HEK293T (cell line): Measurements from ENCODE around the gene ZNF780B.

Source experiments
- CTCF ChIA-PET: fragments of 350-600 bp; formaldehyde crosslinking; extraction: SDS; loops from one replicate; lab custom pipeline; 2021; ENCODE audit warnings: antibody characterized with exemption, inconsistent platforms; lab: Yijun Ruan, JAX
- POLR2A ChIA-PET: fragments of 350-600 bp; formaldehyde crosslinking; extraction: SDS; loops from one replicate; lab custom pipeline; 2020; ENCODE audit warnings: antibody characterized with exemption, inconsistent platforms; lab: Yijun Ruan, JAX
- DNase-seq: peaks from one replicate; pipeline ENCODE4 v3.0.0; 2012; ENCODE audit warnings: mixed read lengths; ENCODE audit errors: extremely low spot score
- ARNT ChIP-seq: fragments of 450-650 bp; IDR thresholded peaks from 2 replicates; pipeline ENCODE4 v1.6.1; 2017; ENCODE audit warnings: mild to moderate bottlenecking
- BHLHE40 ChIP-seq: fragments of 450-650 bp; IDR thresholded peaks from 2 replicates; pipeline ENCODE4 v1.6.1; 2016; ENCODE audit warnings: mild to moderate bottlenecking, moderate library complexity, borderline replicate concordance
- CTBP1 ChIP-seq: fragments of 450-650 bp; IDR thresholded peaks from 2 replicates; pipeline ENCODE4 v1.6.1; 2016; ENCODE audit warnings: borderline replicate concordance
- ELF4 ChIP-seq: fragments of 450-650 bp; IDR thresholded peaks from 2 replicates; pipeline ENCODE4 v1.6.1; 2017; ENCODE audit warnings: antibody characterized with exemption
- FOXA1 ChIP-seq: fragments of 450-650 bp; IDR thresholded peaks from 2 replicates; pipeline ENCODE4 v1.6.1; 2016; ENCODE audit warnings: mild to moderate bottlenecking
- FOXK2 ChIP-seq: fragments of 450-650 bp; IDR thresholded peaks from 2 replicates; pipeline ENCODE4 v1.6.1; 2016; ENCODE audit warnings: mild to moderate bottlenecking
- FOXM1 ChIP-seq: fragments of 450-650 bp; IDR thresholded peaks from 2 replicates; pipeline ENCODE4 v1.6.1; 2017; ENCODE audit warnings: mild to moderate bottlenecking, borderline replicate concordance
- HDGF ChIP-seq: fragments of 450-650 bp; IDR thresholded peaks from 2 replicates; pipeline ENCODE4 v1.6.1; 2017; ENCODE audit warnings: antibody characterized with exemption, borderline replicate concordance
- L3MBTL2 ChIP-seq: fragments of 450-650 bp; conservative IDR thresholded peaks from 2 replicates; pipeline ENCODE4 v1.6.1; 2016; ENCODE audit warnings: mild to moderate bottlenecking
- LEF1 ChIP-seq: fragments of 450-650 bp; IDR thresholded peaks from 2 replicates; pipeline ENCODE4 v1.6.1; 2017; ENCODE audit warnings: mild to moderate bottlenecking, borderline replicate concordance
- NFRKB ChIP-seq: fragments of 450-650 bp; IDR thresholded peaks from 2 replicates; pipeline ENCODE4 v1.6.1; 2016; ENCODE audit warnings: mild to moderate bottlenecking, moderate library complexity
- SP1 ChIP-seq: fragments of 450-650 bp; IDR thresholded peaks from 2 replicates; pipeline ENCODE4 v1.6.1; 2017
- SUZ12 ChIP-seq: fragments of 450-650 bp; IDR thresholded peaks from 2 replicates; pipeline ENCODE4 v1.6.1; 2016; ENCODE audit warnings: mild to moderate bottlenecking
- TARDBP ChIP-seq: fragments of 450-650 bp; IDR thresholded peaks from 2 replicates; pipeline ENCODE4 v1.6.1; 2016
- ZNF384 ChIP-seq: fragments of 450-650 bp; IDR thresholded peaks from 2 replicates; pipeline ENCODE4 v1.6.1; 2016
- TF ChIP-seq, protein P1 (sequence below): fragments of 450-650 bp; IDR thresholded peaks from 2 replicates; pipeline ENCODE4 v1.6.1; 2016

Gene ZNF780B

DNA sequence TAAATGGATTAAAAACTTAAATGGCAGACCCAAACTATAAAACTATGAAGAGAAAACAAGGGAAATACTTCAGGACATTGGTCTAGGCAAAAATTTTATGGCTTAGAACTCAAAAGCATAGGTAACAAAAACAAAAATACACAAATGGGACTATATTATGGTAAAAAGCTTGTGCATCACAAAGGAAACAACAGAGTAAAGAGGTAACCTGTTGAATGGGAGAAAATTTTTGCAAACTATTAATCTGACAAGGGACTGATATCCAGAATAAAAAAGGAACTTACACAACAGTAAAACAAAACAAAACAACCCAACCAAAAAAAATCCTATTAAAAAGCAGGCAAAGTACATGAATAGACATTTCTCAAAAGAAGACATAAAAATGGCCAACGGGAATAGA, 68.4 kb downstream of the ZNF780B start:
- CTCF ChIA-PET = no interaction called here
- no peak for TF ChIP-seq CTBP1
- TF ChIP-seq, protein P1, sequence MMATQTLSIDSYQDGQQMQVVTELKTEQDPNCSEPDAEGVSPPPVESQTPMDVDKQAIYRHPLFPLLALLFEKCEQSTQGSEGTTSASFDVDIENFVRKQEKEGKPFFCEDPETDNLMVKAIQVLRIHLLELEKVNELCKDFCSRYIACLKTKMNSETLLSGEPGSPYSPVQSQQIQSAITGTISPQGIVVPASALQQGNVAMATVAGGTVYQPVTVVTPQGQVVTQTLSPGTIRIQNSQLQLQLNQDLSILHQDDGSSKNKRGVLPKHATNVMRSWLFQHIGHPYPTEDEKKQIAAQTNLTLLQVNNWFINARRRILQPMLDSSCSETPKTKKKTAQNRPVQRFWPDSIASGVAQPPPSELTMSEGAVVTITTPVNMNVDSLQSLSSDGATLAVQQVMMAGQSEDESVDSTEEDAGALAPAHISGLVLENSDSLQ = no peak
- TF ChIP-seq LEF1 = no peak
- TF ChIP-seq SP1 = no peak
- TF ChIP-seq FOXK2 = no peak
- TF ChIP-seq BHLHE40 = no peak
- TF ChIP-seq TARDBP = no peak
- no peak for TF ChIP-seq NFRKB
- no peak for TF ChIP-seq FOXM1
- DNase-seq = no peak

DNA sequence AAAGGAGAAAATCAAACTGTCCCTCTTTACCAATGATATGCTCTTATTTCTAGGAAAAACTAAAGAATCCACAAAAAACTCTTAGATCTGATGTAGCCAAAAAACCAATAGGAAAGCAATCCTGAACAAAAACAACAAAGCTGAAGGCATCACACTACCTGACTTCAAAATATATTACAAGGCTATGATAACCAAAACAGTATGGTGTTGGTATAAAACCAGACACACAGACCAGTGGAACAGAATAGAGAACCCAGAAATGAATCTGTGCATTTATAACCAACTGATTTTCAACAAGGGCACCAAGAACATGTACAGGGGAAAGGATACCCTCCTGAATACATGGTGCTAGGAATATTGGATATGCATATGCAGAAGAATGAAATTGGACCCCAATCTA, 68.9 kb downstream of the ZNF780B start:
- no peak for TF ChIP-seq ARNT
- TF ChIP-seq FOXM1 = no peak
- TF ChIP-seq CTBP1 = no peak
- TF ChIP-seq LEF1 = no peak
- TF ChIP-seq FOXK2 = no peak
- TF ChIP-seq SUZ12 = no peak
- no peak for TF ChIP-seq NFRKB
- TF ChIP-seq TARDBP = no peak
- no peak for TF ChIP-seq HDGF
- TF ChIP-seq L3MBTL2 = no peak
- no peak for TF ChIP-seq SP1
- TF ChIP-seq, protein P1 = no peak
- no peak for TF ChIP-seq FOXA1
- TF ChIP-seq BHLHE40 = no peak
- no peak for TF ChIP-seq ELF4
- no peak for TF ChIP-seq ZNF384
- POLR2A ChIA-PET = interaction anchor here (1.4 kb wide), 1 partner anchor 10 kb away, joined by 3 read pairs; the partner anchor contains the start of gene ZNF546
- CTCF ChIA-PET = no interaction called here
- no peak for DNase-seq

More for the DNA sequence above, 68.4 kb downstream of the ZNF780B start:
- POLR2A ChIA-PET = interaction anchor here (1.4 kb wide), 1 partner anchor 9 kb away, joined by 3 read pairs; the partner anchor contains the start of gene ZNF546

DNA sequence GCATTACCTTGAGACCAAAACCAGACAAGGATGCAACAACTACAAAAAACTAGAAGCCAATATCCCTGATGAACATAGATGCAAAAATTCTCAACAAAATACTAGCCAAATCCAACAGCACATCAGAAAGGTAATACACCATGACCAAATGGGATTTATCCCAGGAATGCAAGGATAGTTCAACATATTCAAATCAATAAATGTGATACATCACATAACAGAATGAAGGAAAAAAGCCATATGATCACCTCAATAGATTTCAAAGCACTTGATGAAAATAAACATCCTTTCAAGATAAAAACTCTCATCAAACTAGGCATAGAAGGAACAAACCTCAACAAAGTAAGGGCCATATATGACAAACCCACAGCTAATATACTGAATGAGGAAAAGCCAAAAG, 69.4 kb downstream of the ZNF780B start:
- DNase-seq = no peak

DNA sequence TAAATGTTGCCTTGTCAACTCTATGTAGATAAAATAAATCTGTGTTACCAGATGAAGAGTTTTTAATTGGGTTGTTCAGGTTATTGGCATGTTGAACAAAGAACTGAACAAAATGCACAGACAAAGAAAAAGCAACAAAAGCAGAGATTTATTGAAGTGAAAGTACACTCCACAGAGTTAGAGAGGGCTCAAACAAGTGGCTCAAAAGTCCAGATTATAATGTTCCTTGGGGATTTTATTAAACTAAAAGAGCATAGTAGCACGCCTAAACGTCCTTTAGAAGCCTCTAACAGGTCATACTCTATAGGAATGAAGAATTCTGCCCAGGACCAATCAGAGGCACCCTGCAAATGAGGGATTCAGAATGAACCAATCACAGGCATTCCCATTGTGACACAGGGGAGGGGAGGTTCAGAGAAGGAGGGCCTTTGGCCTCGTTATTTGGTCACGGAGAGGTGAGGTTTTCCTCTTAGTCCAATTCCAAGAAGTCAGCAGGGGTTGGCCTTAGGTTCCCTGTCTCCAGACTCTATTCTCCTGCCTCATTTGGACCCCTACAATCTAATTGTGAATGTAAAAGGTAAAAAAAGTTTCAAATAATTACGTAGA, 72.2 kb downstream of the ZNF780B start:
- CTCF ChIA-PET = no interaction called here

More for the DNA sequence above, 69.4 kb downstream of the ZNF780B start:
- ChIA-PET POLR2A (interaction anchor here (0.7 to 1.7 kb wide), 3 partner anchors 10 to 16 kb away, joined by 3 to 5 read pairs (median 3); partner anchors contain the start of genes PSMC4 and ZNF546), CTCF (no interaction called here)
- no peak for TF ChIP-seq SP1
- no peak for TF ChIP-seq L3MBTL2
- TF ChIP-seq LEF1 = no peak
- TF ChIP-seq ZNF384 = no peak
- TF ChIP-seq ARNT = no peak

DNA sequence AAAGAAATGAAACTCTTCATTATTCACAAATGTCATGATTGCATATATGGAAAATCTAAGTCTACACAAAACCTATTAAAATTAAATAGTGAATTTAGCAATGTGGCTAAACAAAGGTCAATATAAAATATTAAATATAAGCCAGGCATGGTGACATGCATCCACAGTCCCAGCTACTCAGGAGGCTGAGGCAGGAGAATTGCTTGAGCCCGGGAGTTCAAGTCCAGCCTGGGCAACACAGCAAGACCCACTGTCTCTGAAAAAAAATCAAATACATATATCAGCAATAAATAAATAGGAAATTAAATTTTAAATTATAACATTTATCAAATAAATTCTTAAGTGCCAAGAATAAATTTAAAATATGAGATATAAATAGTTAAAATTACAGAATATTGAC, 73.1 kb downstream of the ZNF780B start:
- ChIA-PET POLR2A (no interaction called here), CTCF (no interaction called here)
- no peak for DNase-seq
- TF ChIP-seq, protein P1 = no peak
- TF ChIP-seq HDGF (no peak), L3MBTL2 (no peak), ELF4 (no peak), FOXK2 (no peak), BHLHE40 (no peak), CTBP1 (no peak), SUZ12 (no peak)

More for the DNA sequence above, 72.2 kb downstream of the ZNF780B start:
- POLR2A ChIA-PET = no interaction called here
- TF ChIP-seq L3MBTL2 (no peak), ARNT (no peak), NFRKB (no peak), TARDBP (no peak), FOXK2 (no peak), FOXM1 (no peak), FOXA1 (no peak), SP1 (no peak), ELF4 (no peak), ZNF384 (no peak), CTBP1 (no peak), SUZ12 (no peak)
- TF ChIP-seq, protein P1 = no peak
- DNase-seq = no peak
